Progenitor cell of endocrine pancreas (in vitro differentiated cells): ENCODE measurements around the gene RWDD3. TPM values are rescaled to one million over a fixed set of nuclear protein-coding genes. Genes with fewer than 3 reads are reported as not detected.

ENCODE experiments used
- DNase-seq: peaks from one replicate; pipeline ENCODE4 v3.0.0; 2021; ENCODE audit warnings: low spot score; ENCODE audit not compliant: unreplicated experiment
- H3K27ac Mint-ChIP-seq: 2 replicates; pipeline ENCODE4 v1.8.0; 2021; ENCODE audit warnings: mild to moderate bottlenecking, moderate library complexity, mixed read lengths
- H3K27me3 Mint-ChIP-seq: 2 replicates; pipeline ENCODE4 v1.8.0; 2021; ENCODE audit warnings: mixed read lengths
- H3K36me3 Mint-ChIP-seq: 2 replicates; pipeline ENCODE4 v1.8.0; 2022; ENCODE audit warnings: mixed read lengths; ENCODE audit not compliant: insufficient read depth
- H3K4me1 Mint-ChIP-seq: 2 replicates; pipeline ENCODE4 v1.8.0; 2021; ENCODE audit warnings: low read depth, mixed read lengths
- H3K4me3 Mint-ChIP-seq: 2 replicates; pipeline ENCODE4 v1.8.0; 2021; ENCODE audit warnings: low read depth, mild to moderate bottlenecking, moderate library complexity, mixed read lengths
- H3K9me3 Mint-ChIP-seq: 2 replicates; pipeline ENCODE4 v1.8.0; 2021; ENCODE audit warnings: low read depth, mixed read lengths
- total RNA-seq: library from RNA; stranded (reverse); gene quantifications from 2 replicates; pipeline ENCODE4 v1.2.1, GENCODE V29; 2021
- TF ChIP-seq, protein P1 (sequence below): fragments of 200-600 bp; sonication (generic); IDR thresholded peaks from one replicate; pipeline ENCODE4 v1.5.0; 2021; ENCODE audit warnings: antibody characterized with exemption, mild to moderate bottlenecking; ENCODE audit not compliant: unreplicated experiment

The RWDD3 gene
- total RNA-seq, 1 donor from 2014 or later, result 32.2 TPM

DNA sequence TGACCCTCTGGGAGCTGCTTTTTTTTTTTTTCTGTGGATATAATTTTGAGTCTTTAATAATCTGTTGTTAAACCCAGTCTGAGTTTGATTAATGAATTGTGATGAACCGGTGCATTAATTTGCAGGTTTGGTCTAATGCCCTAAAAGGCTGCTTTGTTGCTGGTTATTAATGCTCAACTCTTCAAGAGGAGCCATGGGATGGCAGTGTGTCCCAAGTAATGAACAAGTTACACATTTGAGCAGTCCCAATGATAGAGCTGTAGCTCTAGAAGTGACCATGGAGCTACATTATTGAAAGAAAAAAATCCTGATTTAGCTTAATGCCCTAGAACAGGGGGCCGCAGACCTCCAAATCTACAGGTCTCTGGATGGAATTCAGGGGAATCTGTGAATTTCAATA is 53.1 kb downstream of the RWDD3 start:
- Mint-ChIP-seq H3K27me3 (no peaks in the 10 kb centered on the region), H3K9me3 (peaks cover 3% of the 10 kb centered on the region), H3K27ac (no peak overlapping the region), H3K4me3 (no peak overlapping the region), H3K4me1 (peaks cover 36% of the 10 kb centered on the region), H3K36me3 (no peaks in the 10 kb centered on the region)
- DNase-seq, result no peak
- TF ChIP-seq, protein P1, sequence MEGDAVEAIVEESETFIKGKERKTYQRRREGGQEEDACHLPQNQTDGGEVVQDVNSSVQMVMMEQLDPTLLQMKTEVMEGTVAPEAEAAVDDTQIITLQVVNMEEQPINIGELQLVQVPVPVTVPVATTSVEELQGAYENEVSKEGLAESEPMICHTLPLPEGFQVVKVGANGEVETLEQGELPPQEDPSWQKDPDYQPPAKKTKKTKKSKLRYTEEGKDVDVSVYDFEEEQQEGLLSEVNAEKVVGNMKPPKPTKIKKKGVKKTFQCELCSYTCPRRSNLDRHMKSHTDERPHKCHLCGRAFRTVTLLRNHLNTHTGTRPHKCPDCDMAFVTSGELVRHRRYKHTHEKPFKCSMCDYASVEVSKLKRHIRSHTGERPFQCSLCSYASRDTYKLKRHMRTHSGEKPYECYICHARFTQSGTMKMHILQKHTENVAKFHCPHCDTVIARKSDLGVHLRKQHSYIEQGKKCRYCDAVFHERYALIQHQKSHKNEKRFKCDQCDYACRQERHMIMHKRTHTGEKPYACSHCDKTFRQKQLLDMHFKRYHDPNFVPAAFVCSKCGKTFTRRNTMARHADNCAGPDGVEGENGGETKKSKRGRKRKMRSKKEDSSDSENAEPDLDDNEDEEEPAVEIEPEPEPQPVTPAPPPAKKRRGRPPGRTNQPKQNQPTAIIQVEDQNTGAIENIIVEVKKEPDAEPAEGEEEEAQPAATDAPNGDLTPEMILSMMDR, result peak; percentile 41

DNA sequence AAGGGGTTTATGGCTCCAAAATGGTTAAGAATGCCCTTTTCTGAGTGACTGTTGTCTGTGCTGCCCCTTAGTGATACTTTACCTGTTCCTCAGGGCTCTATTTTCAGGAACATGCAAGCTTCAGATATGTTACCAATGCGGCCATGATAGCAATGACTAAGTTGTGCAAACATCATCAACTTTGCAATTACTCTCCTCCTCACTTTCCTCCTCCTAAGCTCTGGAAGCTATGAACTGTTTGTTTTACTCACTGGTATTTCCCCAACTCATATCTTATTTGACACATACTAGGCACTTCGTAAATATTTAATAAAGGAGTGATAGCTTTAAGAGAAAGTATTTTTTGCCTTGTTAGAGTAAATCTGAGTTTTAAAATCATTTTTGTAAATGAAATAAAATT is 53.8 kb downstream of the RWDD3 start:
- Mint-ChIP-seq H3K27ac (peak overlapping the region; percentile 38), H3K27me3 (no peaks in the 10 kb centered on the region)

More for the DNA sequence above, 53.8 kb downstream of the RWDD3 start:
- Mint-ChIP-seq H3K4me3 (no peak overlapping the region), H3K36me3 (no peaks in the 10 kb centered on the region), H3K9me3 (peaks cover 3% of the 10 kb centered on the region), H3K4me1 (peaks cover 35% of the 10 kb centered on the region)
- DNase-seq, result no peak
- TF ChIP-seq, protein P1, result no peak

Other genes starting within 250 kb of the RWDD3 start
- 9.7 and 10.5 TPM in 2 replicates for gene ALG14, start 161.3 kb upstream of the RWDD3 start, total RNA-seq
- gene TLCD4, start 116.9 kb upstream of the RWDD3 start, total RNA-seq, result 33.8 and 34.2 TPM in 2 replicates